Measurements from ENCODE around the gene PTPRH. TPM values are rescaled to one million over a fixed set of nuclear protein-coding genes. Genes with fewer than 3 reads are reported as not detected.

The PTPRH gene
- total and polyA plus RNA-seq, 9 of the 15 experiments (the other 6 are each of a cell fraction or from before 2014, with no cell fraction given): 0.87 to 34.3 (median 22.7) TPM

DNA sequence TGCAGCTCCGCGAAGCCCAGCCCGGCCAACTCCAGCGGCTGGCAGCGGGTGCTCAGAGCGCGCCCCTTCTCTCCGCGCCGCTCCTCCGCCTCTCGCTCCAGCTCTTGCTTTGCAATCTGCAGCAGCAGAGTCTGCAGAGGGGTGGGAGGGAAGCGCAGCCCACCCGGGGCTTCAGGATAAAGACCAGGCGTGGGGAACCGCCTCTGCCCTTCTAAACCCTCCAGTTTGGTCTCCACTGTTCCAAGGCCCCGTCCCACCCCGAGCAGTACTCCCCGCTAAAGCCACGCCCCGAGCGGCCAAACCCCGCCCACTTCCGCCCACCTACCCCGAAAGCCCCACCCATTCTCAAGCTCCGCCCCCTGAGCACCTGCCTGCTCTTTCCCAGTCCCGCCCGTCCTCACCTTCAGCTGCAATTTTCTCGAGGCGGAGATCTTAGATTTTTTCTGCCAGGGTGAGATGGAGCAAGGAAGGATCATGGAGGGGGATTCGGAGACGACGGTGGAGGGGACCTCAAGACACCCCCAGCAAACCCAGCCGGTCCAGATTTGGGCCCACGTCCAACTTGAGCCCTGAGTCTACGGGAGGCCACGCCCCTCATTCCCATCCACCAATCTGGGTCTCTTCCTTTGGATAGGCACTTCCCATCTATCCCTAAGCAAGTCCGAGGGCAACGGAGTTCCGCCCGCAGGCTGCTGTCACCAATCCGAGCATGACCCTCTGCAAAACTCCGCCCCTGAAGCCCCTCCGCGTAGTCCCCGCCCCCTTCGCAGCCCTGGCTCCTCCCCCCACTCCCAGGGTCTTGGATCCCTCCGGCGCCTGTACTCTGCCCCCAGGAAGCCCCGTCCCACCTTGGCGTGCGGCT is 52.9 kb downstream of the PTPRH start (continued):
- TF ChIP-seq, protein P1, sequence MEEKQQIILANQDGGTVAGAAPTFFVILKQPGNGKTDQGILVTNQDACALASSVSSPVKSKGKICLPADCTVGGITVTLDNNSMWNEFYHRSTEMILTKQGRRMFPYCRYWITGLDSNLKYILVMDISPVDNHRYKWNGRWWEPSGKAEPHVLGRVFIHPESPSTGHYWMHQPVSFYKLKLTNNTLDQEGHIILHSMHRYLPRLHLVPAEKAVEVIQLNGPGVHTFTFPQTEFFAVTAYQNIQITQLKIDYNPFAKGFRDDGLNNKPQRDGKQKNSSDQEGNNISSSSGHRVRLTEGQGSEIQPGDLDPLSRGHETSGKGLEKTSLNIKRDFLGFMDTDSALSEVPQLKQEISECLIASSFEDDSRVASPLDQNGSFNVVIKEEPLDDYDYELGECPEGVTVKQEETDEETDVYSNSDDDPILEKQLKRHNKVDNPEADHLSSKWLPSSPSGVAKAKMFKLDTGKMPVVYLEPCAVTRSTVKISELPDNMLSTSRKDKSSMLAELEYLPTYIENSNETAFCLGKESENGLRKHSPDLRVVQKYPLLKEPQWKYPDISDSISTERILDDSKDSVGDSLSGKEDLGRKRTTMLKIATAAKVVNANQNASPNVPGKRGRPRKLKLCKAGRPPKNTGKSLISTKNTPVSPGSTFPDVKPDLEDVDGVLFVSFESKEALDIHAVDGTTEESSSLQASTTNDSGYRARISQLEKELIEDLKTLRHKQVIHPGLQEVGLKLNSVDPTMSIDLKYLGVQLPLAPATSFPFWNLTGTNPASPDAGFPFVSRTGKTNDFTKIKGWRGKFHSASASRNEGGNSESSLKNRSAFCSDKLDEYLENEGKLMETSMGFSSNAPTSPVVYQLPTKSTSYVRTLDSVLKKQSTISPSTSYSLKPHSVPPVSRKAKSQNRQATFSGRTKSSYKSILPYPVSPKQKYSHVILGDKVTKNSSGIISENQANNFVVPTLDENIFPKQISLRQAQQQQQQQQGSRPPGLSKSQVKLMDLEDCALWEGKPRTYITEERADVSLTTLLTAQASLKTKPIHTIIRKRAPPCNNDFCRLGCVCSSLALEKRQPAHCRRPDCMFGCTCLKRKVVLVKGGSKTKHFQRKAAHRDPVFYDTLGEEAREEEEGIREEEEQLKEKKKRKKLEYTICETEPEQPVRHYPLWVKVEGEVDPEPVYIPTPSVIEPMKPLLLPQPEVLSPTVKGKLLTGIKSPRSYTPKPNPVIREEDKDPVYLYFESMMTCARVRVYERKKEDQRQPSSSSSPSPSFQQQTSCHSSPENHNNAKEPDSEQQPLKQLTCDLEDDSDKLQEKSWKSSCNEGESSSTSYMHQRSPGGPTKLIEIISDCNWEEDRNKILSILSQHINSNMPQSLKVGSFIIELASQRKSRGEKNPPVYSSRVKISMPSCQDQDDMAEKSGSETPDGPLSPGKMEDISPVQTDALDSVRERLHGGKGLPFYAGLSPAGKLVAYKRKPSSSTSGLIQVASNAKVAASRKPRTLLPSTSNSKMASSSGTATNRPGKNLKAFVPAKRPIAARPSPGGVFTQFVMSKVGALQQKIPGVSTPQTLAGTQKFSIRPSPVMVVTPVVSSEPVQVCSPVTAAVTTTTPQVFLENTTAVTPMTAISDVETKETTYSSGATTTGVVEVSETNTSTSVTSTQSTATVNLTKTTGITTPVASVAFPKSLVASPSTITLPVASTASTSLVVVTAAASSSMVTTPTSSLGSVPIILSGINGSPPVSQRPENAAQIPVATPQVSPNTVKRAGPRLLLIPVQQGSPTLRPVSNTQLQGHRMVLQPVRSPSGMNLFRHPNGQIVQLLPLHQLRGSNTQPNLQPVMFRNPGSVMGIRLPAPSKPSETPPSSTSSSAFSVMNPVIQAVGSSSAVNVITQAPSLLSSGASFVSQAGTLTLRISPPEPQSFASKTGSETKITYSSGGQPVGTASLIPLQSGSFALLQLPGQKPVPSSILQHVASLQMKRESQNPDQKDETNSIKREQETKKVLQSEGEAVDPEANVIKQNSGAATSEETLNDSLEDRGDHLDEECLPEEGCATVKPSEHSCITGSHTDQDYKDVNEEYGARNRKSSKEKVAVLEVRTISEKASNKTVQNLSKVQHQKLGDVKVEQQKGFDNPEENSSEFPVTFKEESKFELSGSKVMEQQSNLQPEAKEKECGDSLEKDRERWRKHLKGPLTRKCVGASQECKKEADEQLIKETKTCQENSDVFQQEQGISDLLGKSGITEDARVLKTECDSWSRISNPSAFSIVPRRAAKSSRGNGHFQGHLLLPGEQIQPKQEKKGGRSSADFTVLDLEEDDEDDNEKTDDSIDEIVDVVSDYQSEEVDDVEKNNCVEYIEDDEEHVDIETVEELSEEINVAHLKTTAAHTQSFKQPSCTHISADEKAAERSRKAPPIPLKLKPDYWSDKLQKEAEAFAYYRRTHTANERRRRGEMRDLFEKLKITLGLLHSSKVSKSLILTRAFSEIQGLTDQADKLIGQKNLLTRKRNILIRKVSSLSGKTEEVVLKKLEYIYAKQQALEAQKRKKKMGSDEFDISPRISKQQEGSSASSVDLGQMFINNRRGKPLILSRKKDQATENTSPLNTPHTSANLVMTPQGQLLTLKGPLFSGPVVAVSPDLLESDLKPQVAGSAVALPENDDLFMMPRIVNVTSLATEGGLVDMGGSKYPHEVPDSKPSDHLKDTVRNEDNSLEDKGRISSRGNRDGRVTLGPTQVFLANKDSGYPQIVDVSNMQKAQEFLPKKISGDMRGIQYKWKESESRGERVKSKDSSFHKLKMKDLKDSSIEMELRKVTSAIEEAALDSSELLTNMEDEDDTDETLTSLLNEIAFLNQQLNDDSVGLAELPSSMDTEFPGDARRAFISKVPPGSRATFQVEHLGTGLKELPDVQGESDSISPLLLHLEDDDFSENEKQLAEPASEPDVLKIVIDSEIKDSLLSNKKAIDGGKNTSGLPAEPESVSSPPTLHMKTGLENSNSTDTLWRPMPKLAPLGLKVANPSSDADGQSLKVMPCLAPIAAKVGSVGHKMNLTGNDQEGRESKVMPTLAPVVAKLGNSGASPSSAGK (IDR thresholded peaks at IDR 0.05): peak; percentile 44; the same call in 1 of the 2 replicates
- TF ChIP-seq NFIX (CRISPR knock-in tag; IDR thresholded peaks at IDR 0.05; ENCODE audit: low read depth) (no peak), TSC22D4 (tag; IDR thresholded peaks at IDR 0.05) (no peak), XRCC4 (IDR thresholded peaks at IDR 0.05; ENCODE audit: extremely low read depth, insufficient read depth, insufficient read length) (no peak), HMBOX1 (IDR thresholded peaks at IDR 0.05) (no peak), RFX5 (IDR thresholded peaks at IDR 0.05; ENCODE audit: low read depth, low read length) (no peak), ZBTB7A (IDR thresholded peaks at IDR 0.05; ENCODE audit: borderline replicate concordance, control insufficient read depth, low read depth, low read length) (peak; percentile 66), SP1 (CRISPR knock-in tag; IDR thresholded peaks at IDR 0.05) (peak; percentile 81), TEAD2 (tag; IDR thresholded peaks at IDR 0.05) (no peak), ZNF766 (CRISPR knock-in tag; conservative IDR thresholded peaks at IDR 0.05) (no peak), SREBF2 (CRISPR knock-in tag; IDR thresholded peaks at IDR 0.05) (no peak), NFIC (IDR thresholded peaks at IDR 0.05) (peak; percentile 93), ZNF165 (CRISPR knock-in tag; IDR thresholded peaks at IDR 0.05; ENCODE audit: borderline replicate concordance) (no peak)

All from K562 (cell line).